ENCODE data around the gene JAML.

JAML gene

DNA sequence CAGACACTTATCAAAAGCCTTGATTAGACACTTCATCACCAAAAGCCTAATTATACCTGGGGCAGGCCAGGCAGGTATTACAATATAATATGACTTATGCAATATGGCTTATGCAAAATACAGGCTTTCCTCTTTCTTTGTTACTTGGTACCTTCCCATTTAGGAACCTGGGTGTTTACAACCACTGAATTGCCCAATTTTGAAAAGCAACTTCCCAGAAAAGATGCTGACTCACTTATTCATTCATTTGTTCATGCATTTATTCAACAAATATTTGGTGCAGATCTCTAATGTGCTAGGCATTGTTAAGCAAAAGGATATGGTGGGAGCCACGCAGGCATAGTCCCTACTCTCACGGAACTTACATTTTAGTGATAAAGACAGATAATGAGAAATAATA, 13.6 kb upstream of the JAML start:
- TF ChIP-seq, protein P1, sequence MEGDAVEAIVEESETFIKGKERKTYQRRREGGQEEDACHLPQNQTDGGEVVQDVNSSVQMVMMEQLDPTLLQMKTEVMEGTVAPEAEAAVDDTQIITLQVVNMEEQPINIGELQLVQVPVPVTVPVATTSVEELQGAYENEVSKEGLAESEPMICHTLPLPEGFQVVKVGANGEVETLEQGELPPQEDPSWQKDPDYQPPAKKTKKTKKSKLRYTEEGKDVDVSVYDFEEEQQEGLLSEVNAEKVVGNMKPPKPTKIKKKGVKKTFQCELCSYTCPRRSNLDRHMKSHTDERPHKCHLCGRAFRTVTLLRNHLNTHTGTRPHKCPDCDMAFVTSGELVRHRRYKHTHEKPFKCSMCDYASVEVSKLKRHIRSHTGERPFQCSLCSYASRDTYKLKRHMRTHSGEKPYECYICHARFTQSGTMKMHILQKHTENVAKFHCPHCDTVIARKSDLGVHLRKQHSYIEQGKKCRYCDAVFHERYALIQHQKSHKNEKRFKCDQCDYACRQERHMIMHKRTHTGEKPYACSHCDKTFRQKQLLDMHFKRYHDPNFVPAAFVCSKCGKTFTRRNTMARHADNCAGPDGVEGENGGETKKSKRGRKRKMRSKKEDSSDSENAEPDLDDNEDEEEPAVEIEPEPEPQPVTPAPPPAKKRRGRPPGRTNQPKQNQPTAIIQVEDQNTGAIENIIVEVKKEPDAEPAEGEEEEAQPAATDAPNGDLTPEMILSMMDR (IDR thresholded peaks at IDR 0.05) = no peak

DNA sequence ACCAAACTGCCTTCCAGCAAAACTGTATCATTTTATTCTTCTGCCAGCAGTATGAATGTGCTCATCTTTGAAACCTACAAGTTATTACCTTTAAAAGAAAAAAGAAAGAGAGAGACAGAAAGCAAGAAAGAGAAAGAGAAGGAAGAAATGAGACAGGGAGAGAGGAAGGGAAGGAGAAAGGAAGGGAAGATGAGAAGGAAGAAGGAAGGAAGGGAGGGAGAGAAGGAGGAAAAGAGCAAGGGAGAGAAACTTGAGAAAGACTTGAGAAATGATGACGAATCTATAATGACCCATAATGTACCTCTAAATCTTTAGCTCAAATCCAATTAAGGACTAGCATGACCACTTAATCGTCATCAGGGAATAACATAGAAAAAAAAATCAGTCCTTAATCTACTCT, 11.4 kb upstream of the JAML start:
- TF ChIP-seq, protein P1 (IDR thresholded peaks at IDR 0.05) = no peak

DNA sequence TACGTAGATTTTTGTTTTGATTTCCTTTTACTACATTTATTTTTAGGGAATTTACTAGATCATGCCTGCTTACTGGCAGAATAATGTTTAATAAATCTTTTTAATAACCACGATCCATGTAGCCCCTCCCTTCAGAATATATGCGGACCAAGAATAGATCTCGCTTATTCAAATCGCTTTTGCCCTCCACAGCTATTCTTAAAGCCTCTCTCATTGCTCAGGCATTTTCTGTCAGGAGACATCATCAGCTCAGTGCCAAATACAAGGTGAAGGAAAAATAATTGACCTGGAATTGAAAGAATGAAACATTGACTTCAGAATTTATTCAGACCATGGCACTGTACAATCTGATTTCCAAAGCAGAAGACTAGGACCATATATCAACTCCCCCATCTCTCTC, 10.0 kb upstream of the JAML start:
- TF ChIP-seq, protein P1 (IDR thresholded peaks at IDR 0.05) = no peak

DNA sequence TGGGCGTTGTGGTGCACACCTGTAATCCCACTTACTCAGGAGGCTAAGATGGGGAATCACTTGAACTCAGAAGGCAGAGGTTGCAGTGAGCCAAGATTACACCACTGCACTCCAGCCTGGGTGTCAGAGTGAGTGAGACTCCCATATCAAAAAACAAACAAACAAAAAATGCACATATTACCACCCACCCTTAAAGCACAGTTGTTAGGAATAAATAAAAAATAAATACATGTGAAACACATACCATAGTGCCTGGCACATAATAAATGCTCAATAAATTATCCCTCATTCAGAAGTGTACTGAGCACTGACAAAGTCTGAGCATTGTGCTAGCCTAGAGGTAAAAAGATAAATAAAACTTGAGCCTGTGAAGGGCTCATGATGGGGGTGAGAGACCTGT, 9.0 kb upstream of the JAML start:
- TF ChIP-seq, protein P1 (IDR thresholded peaks at IDR 0.05) = no peak

DNA sequence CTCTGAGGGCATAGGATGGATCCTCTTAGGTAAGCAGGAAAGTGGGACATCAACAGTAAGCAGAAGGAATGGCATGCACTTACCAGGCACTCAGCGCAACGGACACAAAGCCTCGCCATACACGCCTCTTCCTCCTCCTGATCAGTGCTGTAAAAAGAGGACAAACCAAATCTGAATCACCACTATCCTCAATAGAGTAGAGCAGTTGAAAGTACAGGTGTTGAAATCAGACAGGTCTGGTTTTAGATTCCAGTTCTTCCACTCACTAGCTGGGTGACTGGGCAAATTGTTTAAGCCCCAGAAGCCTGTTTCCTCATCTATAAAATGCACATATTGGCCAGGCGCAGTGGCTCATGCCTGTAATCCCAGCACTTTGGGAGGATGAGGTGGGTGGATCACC, 8.6 kb upstream of the JAML start:
- TF ChIP-seq, protein P1 (IDR thresholded peaks at IDR 0.05) = no peak

DNA sequence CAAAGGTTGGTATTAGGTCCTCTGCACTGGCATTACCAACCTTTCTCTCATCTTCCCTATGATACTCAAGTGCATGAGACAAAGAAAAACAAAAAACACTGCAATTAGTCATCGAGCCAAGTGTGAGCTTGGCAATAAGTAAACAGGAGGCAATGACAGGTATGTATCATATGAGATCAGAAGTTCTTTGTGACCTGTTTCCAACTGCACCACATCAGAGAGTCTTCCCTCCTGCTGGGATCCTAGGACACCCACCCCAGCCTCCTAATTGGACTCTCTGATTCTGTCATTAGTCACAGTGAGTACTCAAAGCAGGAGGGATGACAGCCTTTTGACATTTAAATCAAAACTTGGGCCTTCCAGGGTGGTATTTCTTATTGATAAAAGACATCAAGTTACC, 7.8 kb upstream of the JAML start:
- TF ChIP-seq, protein P1 (IDR thresholded peaks at IDR 0.05) = no peak

DNA sequence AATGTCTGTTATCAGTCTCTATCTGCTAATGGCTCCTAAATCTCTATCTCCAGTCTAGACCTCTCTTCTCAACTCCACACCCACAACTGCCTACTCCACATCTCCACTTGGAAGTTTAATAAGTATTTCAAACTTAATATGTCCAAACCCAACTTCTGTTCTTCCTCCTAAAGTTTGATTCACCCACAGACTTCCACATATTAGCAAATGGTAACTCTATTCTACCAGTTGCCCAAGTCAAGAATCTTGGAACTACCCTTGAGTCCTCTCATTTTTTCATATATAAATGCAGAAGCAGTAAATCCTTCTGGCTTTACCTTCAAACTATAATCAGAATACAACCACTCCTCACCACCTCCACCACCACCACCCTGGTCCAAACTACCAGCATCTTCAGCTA, 6.7 kb upstream of the JAML start:
- TF ChIP-seq, protein P1 (IDR thresholded peaks at IDR 0.05) = no peak

DNA sequence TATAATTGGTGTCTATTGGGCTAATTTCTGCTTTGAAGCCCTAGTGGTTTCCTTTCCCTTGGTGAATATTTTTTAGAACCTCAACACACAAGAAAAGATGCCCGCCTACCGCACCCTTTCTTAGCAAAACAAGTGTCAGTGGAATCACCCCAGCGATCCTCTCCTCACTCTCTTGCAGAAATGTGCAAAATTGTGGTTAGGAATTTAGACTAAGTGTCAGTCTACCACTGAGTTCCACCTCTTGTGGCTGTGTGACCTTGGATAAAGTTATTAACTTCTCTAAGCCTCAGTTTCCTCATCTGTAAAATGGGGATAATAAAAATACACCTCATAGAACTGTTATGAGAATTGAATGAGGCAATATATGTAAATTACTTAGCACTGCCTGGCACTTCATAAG, 5.3 kb upstream of the JAML start:
- TF ChIP-seq, protein P1 (IDR thresholded peaks at IDR 0.05) = no peak
